Measurements from ENCODE around the gene CCDC97.

Gene CCDC97

GRCh38 chr19:41299046-41299754 is 10.8 kb upstream of the CCDC97 start:
- no peak for DNase-seq

GRCh38 chr19:41299755-41300089 is 10.2 kb upstream of the CCDC97 start:
- DNase-seq = no peak

- DNase-seq = no peak
Measured at GRCh38 chr19:41300555-41300954, 9.4 kb upstream of the CCDC97 start.

GRCh38 chr19:41302624-41303351 is 7.2 kb upstream of the CCDC97 start:
- no peak for DNase-seq

GRCh38 chr19:41303954-41304353 is 6.0 kb upstream of the CCDC97 start:
- DNase-seq = no peak

GRCh38 chr19:41304706-41305483 is 5.1 kb upstream of the CCDC97 start:
- DNase-seq = no peak

GRCh38 chr19:41305927-41306793 is 3.8 kb upstream of the CCDC97 start:
- DNase-seq = no peak

GRCh38 chr19:41307090-41307875 is 2.7 kb upstream of the CCDC97 start:
- DNase-seq = no peak

GRCh38 chr19:41307954-41308449 is 2.0 kb upstream of the CCDC97 start:
- no peak for DNase-seq

- peak; percentile 77 for DNase-seq
Measured at GRCh38 chr19:41308450-41309179, 1.4 kb upstream of the CCDC97 start.

- no peak for DNase-seq
Measured at GRCh38 chr19:41309180-41310032, 566 bp upstream of the CCDC97 start.

- DNase-seq = no peak
Measured at GRCh38 chr19:41311072-41311471, 1.1 kb downstream of the CCDC97 start.

- DNase-seq = no peak
Measured at GRCh38 chr19:41311613-41312012, 1.6 kb downstream of the CCDC97 start.

- DNase-seq = no peak
Measured at GRCh38 chr19:41316306-41316920, 6.4 kb downstream of the CCDC97 start.

GRCh38 chr19:41318696-41319499 is 8.9 kb downstream of the CCDC97 start:
- no peak for DNase-seq

GRCh38 chr19:41319500-41320184 is 9.7 kb downstream of the CCDC97 start:
- DNase-seq = no peak

- DNase-seq = no peak
Measured at GRCh38 chr19:41320185-41320518, 10.2 kb downstream of the CCDC97 start.

GRCh38 chr19:41320568-41320967 is 10.6 kb downstream of the CCDC97 start:
- DNase-seq = no peak

Data from NCI-H345 (cell line).